B cell (primary cell): ENCODE data around the gene DHRS7B. TPM values are rescaled to one million over a fixed set of nuclear protein-coding genes. Genes with fewer than 3 reads are reported as not detected.

Experiments used
- ATAC-seq: fragments of 200-7000 bp; cut with Tn5 transposase; one replicate; pipeline ENCODE4 v1.10.0; 2021; ENCODE audit warnings: low read depth, mild to moderate bottlenecking, moderate number of reproducible peaks, moderate library complexity
- CTCF ChIA-PET: fragments of 350-600 bp; sonication (Branson Sonifier 250); formaldehyde crosslinking; loops from one replicate; lab custom pipeline; 2021; ENCODE audit warnings: antibody characterized with exemption, inconsistent platforms; lab: Charles Lee
- POLR2A ChIA-PET: fragments of 350-600 bp; sonication (Branson Sonifier 250); formaldehyde crosslinking; loops from one replicate; lab custom pipeline; 2021; ENCODE audit warnings: antibody characterized with exemption; lab: Charles Lee
- DNase-seq: peaks from one replicate; pipeline ENCODE4 v3.0.0; 2013
- H2AFZ ChIP-seq: 2 replicates; pipeline ENCODE4 v1.6.1; 2012; ENCODE audit warnings: mild to moderate bottlenecking, low read depth, low read length; ENCODE audit not compliant: insufficient read depth, poor library complexity, severe bottlenecking
- H3K27ac ChIP-seq, 2 donors: 1 replicate in 1 of 2; 2 replicates in 1 of 2; pipeline ENCODE4 v1.5.1; 2012 to 2013; ENCODE audit warnings: low read length in 2 of 2, mild to moderate bottlenecking in 2 of 2, moderate library complexity in 1 of 2
- H3K27me3 ChIP-seq, 4 experiments: fragments of 200-600 bp in 1 of 4; sonication (generic) in 1 of 4; replicated peaks in 1 of 4; 1 replicate in 2 of 4; 2 replicates in 2 of 4; pipeline versions ENCODE4 v1.6.1 to v1.7.0; 2013 to 2016; ENCODE audit warnings: low read length in 3 of 4, mild to moderate bottlenecking in 2 of 4, mixed read lengths in 1 of 4, moderate library complexity in 1 of 4; ENCODE audit not compliant: insufficient read depth in 4 of 4, control insufficient read depth in 3 of 4; ENCODE audit errors: control extremely low read depth in 1 of 4
- H3K36me3 ChIP-seq, 2 experiments: replicated peaks in 1 of 2; 1 replicate in 1 of 2; 2 replicates in 1 of 2; pipeline versions ENCODE4 v1.6.1 to v1.7.1; 2013; ENCODE audit warnings: low read length in 1 of 2; ENCODE audit not compliant: insufficient read depth in 2 of 2, control insufficient read depth in 1 of 2; ENCODE audit errors: control extremely low read depth in 1 of 2, extremely low read depth in 1 of 2
- H3K4me1 ChIP-seq, 2 donors: fragments of 200-600 bp in 1 of 2; sonication (generic) in 1 of 2; 1 replicate in 1 of 2; 2 replicates in 1 of 2; pipeline versions ENCODE4 v1.5.1 to v1.6.1; 2013 to 2017; ENCODE audit warnings: low read length in 2 of 2; ENCODE audit not compliant: control insufficient read depth in 2 of 2, insufficient read depth in 2 of 2
- H3K4me2 ChIP-seq: replicated peaks from 2 replicates; pipeline ENCODE3; 2012; ENCODE audit warnings: mild to moderate bottlenecking, low read depth, low read length; ENCODE audit not compliant: poor library complexity, severe bottlenecking
- H3K4me3 ChIP-seq, 5 experiments: fragments of 200-600 bp in 1 of 5; sonication (generic) in 1 of 5; 1 replicate in 3 of 5; 2 replicates in 2 of 5; pipeline versions ENCODE4 v1.5.1 to v1.7.0; 2011 to 2016; ENCODE audit warnings: low read length in 4 of 5, mild to moderate bottlenecking in 4 of 5, low read depth in 2 of 5, control low read depth in 1 of 5, moderate library complexity in 1 of 5; ENCODE audit not compliant: insufficient read depth in 1 of 5; ENCODE audit errors: control extremely low read depth in 1 of 5, extremely low read depth in 1 of 5
- H3K79me2 ChIP-seq: fragments of 200-600 bp; sonication (generic); one replicate; pipeline ENCODE4 v1.6.0; 2016; ENCODE audit warnings: low read length; ENCODE audit not compliant: control insufficient read depth, insufficient read depth
- H3K9ac ChIP-seq: fragments of 200-600 bp; sonication (generic); 2 replicates; pipeline ENCODE4 v1.6.1; 2017; ENCODE audit warnings: mild to moderate bottlenecking, low read length, moderate library complexity
- H3K9me3 ChIP-seq, 3 donors: one replicate each; pipeline versions ENCODE4 v1.6.1 to v1.7.1; 2013; ENCODE audit warnings: low read length in 2 of 3; ENCODE audit not compliant: control insufficient read depth in 2 of 3, insufficient read depth in 1 of 3; ENCODE audit errors: control extremely low read depth in 1 of 3
- H4K20me1 ChIP-seq: 2 replicates; pipeline ENCODE4 v1.6.0; 2012; ENCODE audit warnings: mild to moderate bottlenecking, low read length; ENCODE audit not compliant: insufficient read depth, control insufficient read depth, poor library complexity, severe bottlenecking
- H3K27ac Mint-ChIP-seq: one replicate; pipeline ENCODE4 v1.8.0; 2021; ENCODE audit warnings: mixed read lengths
- H3K27me3 Mint-ChIP-seq: one replicate; pipeline ENCODE4 v1.8.0; 2021; ENCODE audit warnings: mixed read lengths
- H3K4me1 Mint-ChIP-seq: one replicate; pipeline ENCODE4 v1.8.0; 2021; ENCODE audit warnings: mixed read lengths
- H3K4me3 Mint-ChIP-seq: one replicate; pipeline ENCODE4 v1.8.0; 2021; ENCODE audit warnings: mixed read lengths
- H3K9me3 Mint-ChIP-seq: one replicate; pipeline ENCODE4 v1.8.0; 2022; ENCODE audit warnings: mixed read lengths; ENCODE audit not compliant: insufficient read depth
- EZH2 ChIP-seq: IDR thresholded peaks from 2 replicates; pipeline ENCODE4 v1.6.1; 2012; ENCODE audit warnings: borderline replicate concordance, low read depth, mild to moderate bottlenecking, moderate library complexity, low read length; ENCODE audit not compliant: insufficient read depth, poor library complexity, severe bottlenecking
- WGBS: methylation state at CpG from one replicate; pipeline ENCODE4 v1.1.5; 2013; ENCODE audit warnings: missing lambda C conversion rate; ENCODE audit not compliant: insufficient coverage; 5-methylcytosine and 5-hydroxymethylcytosine counted together
- intact Hi-C: fragments of 100-400 bp; cut with micrococcal nuclease; formaldehyde crosslinking; loops from one replicate; pipeline ENCODE4 v1.10.0; 2022
- polyA minus RNA-seq: library from RNA; depleted of rRNA, polyadenylated mRNA; stranded (reverse); fragments of >200 nt; gene quantifications from 2 replicates; pipeline ENCODE4 v1.2.3, GENCODE V29; 2012
- polyA plus RNA-seq: library from polyadenylated mRNA; depleted of rRNA; stranded (reverse); fragments of >200 nt; gene quantifications from 2 replicates; pipeline ENCODE4 v1.2.3, GENCODE V29; 2012
- total RNA-seq, 2 donors: library from RNA; stranded (reverse); fragments of 120-200 nt in 1 of 2; gene quantifications; 1 replicate in 1 of 2; 2 replicates in 1 of 2; pipeline versions ENCODE4 v1.2.3 to v1.2.4, GENCODE V29; 2013 to 2022
- TF ChIP-seq, protein P1 (sequence below): fragments of 200-600 bp; IDR thresholded peaks from one replicate; pipeline ENCODE4 v1.8.0; 2022; ENCODE audit warnings: antibody characterized with exemption, mild to moderate bottlenecking

DHRS7B gene, protein sequence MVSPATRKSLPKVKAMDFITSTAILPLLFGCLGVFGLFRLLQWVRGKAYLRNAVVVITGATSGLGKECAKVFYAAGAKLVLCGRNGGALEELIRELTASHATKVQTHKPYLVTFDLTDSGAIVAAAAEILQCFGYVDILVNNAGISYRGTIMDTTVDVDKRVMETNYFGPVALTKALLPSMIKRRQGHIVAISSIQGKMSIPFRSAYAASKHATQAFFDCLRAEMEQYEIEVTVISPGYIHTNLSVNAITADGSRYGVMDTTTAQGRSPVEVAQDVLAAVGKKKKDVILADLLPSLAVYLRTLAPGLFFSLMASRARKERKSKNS
- 13.4 and 14.2 TPM in 2 replicates for total RNA-seq
- total RNA-seq (2013): 12.7 TPM
- polyA plus RNA-seq: 5.9 and 8.2 TPM in 2 replicates
- 16.9 and 23.3 TPM in 2 replicates for polyA minus RNA-seq

DNA sequence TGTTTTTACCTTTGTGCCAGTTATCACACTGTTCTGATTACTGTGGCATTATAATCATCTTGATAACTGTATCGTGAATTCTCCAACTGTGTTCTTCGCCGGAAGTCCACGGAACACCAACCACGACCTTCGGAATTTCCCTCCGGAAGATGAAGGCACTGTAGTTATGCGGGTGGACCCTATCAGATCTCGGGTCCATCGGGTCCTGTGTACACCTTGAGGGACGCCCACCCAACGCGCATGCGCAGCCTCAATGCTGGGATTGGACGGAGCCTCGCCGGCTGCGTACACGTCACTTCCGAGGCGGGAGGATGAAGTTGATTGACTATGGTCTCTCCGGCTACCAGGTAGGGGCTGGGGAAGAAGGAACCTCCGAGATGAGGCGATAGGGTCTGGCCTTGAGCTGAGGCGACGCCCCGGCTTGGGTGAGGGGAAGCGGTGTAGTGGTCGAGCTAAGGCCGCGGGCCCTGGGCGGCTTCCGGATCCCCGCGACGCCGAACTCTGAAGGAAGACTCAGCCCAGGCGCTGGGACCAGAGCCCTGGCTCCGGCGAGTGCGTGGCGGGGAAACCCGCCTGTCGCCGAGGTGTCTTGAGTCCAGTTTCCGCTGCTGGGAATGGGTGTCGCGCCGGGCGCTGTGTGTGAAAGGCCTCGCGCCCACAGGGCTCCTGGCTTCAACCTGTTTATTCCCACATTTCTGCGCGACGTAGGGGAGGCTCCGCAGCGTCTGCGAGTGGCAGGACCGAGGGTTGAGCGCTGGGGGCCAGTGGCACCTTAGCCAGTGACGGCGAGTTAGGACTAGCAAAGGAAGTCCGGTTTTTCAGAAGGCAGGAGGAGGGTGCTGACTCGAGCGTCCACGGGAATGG lies at the start of gene DHRS7B:
DHRS7B (plus strand) TSS at position 320 of the 864 bp plus-strand sequence; CDS start at position 328, 8 bp downstream.
- H3K4me1 Mint-ChIP-seq: peaks cover 28% of the 10 kb centered on the region
- Histone ChIP-seq H2AFZ (peak within 1 kb of the TSS; percentile 91), H3K4me3 (peak within 1 kb of the TSS; percentile 64 to 92 (median 85)), H3K79me2 (peaks cover 38% of the 10 kb centered on the region), H3K4me2 (peak within 1 kb of the TSS; percentile 89), H3K9ac (peak within 1 kb of the TSS; percentile 94), H3K36me3 (no peaks in the 10 kb centered on the region), H4K20me1 (peaks cover 6% of the 10 kb centered on the region), H3K4me1 (peaks cover 19 to 22% of the 10 kb centered on the region in 2 donors), H3K9me3 (no peaks in the 10 kb centered on the region), H3K27me3 (peaks cover 0 to 3% (median 0%) of the 10 kb centered on the region in 4 experiments), H3K27ac (peak within 1 kb of the TSS; percentile 82 to 95)
- peak; percentile 97 for DNase-seq
- TF ChIP-seq, protein P1, sequence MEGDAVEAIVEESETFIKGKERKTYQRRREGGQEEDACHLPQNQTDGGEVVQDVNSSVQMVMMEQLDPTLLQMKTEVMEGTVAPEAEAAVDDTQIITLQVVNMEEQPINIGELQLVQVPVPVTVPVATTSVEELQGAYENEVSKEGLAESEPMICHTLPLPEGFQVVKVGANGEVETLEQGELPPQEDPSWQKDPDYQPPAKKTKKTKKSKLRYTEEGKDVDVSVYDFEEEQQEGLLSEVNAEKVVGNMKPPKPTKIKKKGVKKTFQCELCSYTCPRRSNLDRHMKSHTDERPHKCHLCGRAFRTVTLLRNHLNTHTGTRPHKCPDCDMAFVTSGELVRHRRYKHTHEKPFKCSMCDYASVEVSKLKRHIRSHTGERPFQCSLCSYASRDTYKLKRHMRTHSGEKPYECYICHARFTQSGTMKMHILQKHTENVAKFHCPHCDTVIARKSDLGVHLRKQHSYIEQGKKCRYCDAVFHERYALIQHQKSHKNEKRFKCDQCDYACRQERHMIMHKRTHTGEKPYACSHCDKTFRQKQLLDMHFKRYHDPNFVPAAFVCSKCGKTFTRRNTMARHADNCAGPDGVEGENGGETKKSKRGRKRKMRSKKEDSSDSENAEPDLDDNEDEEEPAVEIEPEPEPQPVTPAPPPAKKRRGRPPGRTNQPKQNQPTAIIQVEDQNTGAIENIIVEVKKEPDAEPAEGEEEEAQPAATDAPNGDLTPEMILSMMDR: no peak
- TF ChIP-seq EZH2: no peak
- peak; percentile 93 for ATAC-seq
- CTCF ChIA-PET: interaction anchor here (0.9 to 5.9 kb wide), 7 partner anchors 7 to 386 kb away, joined by 3 to 47 read pairs (median 3); no protein-coding TSS in a partner anchor
- no peaks in the 10 kb centered on the region for H3K9me3 Mint-ChIP-seq
- no peaks in the 10 kb centered on the region for H3K27me3 Mint-ChIP-seq
- WGBS: under 1% methylated on average over 66 of the region's 66 CpGs
- intact Hi-C loops: loop anchor here (1.0 to 2.0 kb wide), 9 partner anchors 8 to 1148 kb away; partner anchors contain the start of genes NATD1, TMEM11 and USP22
- H3K27ac Mint-ChIP-seq: peak within 1 kb of the TSS; percentile 91
- H3K4me3 Mint-ChIP-seq: peak within 1 kb of the TSS; percentile 95
- POLR2A ChIA-PET: interaction anchor here (1.0 kb wide), 1 partner anchor 83 kb away, joined by 4 read pairs; no protein-coding TSS in a partner anchor
